Cardiac septum (tissue), 1 donor: ENCODE data around the gene EPHB1. TPM values are rescaled to one million over a fixed set of nuclear protein-coding genes. Genes with fewer than 3 reads are reported as not detected.

Experiments used
- DNase-seq: peaks from one replicate; pipeline ENCODE4 v3.0.0-alpha.2; 2020; ENCODE audit warnings: low spot score
- intact Hi-C: fragments of 100-400 bp; cut with DNase I; formaldehyde crosslinking; loops from one replicate; pipeline ENCODE4 v1.14.0; 2022
- total RNA-seq: library from RNA; stranded (reverse); fragmentation: NEBNext Ultra II Directional; extraction: Animal tissue kit (Norgen Biotek cat#: 25700); gene quantifications from one replicate; pipeline ENCODE4 v1.2.1, GENCODE V29; 2021
- donor health status: DM: no; HTN: no; CAD: no.

The EPHB1 gene
- total RNA-seq, 1 donor from 2014 or later = 1.1 TPM

DNA sequence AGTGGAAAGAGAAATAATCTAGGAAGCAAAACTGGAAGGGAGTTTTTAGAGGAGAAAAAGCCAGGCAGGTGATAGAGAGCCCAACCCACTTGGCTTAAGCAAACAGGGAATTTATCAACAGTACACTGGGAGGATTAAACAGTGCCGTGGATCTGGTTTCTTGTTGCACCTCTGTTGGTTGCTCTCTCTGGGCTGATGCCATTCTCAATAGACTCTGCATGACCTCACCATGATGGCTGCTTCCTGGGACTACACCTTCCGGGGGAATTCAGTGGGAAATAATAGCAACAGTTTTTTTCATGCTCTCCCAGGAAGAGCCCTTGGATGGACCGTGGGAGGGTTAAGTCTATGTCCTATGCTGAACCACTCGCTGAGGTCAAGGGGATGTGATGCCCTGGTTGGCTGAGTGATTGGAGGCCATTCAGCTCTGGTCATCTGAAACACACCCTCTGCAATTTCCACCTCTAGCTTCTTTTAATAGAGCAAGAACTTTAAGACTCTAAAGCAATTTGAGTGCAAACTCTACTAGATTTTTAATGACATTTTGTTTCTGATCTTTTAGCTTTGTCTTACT is 74.2 kb downstream of the EPHB1 start:
- intact Hi-C loops = no loop called here

DNA sequence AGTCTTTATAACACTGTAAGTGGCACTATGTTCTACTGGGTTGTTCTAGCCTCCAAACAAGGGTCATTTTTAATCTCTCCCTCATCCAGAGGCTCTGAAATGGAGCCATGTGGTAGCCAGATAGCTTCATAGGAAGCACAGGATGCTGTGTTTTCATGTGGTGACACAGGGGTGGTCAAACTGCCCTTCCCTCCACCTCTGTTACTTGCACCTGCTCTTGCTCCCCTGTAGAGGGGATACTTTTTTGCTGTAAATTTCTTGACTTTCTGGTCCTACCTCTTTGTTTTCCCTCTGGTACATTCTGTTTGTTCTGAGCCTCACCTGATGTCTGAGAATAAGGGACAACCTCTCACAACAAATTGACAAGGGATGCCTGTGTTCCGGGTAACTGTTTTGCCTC is 76.8 kb downstream of the EPHB1 start:
- intact Hi-C loops = no loop called here
- no peak for DNase-seq

More for the DNA sequence above, 74.2 kb downstream of the EPHB1 start:
- DNase-seq = peak; percentile 51

DNA sequence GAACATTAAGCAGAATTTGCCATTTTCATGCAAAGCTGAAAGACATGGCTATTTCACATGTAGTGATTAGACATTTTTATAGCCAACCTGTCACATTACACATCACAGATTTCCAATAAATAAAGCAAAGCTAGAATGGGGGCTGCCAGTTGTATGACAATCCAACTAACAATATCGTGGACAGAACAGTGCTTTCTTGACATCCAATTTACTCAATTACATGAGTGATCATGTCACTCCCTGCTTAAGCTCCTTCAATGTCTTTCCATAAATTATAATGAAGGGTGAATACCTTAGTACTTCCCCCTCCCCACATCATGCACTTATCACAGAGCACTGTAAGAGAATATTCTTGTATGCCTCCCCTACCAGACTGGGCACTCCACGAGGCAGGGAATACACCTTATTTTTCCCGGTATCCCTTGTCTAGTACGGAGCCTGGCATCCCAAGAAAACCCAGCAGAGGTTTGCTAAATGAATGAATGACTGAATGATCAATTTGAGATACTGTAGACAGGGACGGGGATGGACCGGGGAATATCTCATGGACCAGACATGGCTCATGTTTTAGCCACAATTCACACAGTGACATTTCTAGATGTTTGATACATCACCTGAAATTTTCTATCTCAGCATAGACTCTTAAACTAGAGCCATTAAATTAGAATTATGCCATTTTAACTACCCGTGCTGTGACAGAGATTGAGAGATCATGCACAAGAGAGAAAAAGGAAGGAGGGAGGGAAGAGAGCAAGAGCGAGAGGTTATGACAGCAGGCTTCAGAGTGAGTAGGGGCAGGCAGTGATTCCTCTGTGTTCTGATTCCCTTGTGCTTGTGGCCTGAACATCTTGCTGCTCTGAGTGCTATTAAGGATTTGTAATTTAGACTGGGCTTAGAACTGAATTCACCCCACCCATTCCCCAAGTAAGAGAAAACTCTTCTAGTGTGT is 77.7 kb downstream of the EPHB1 start:
- peak; percentile 6 for DNase-seq
- intact Hi-C loops = no loop called here

DNA sequence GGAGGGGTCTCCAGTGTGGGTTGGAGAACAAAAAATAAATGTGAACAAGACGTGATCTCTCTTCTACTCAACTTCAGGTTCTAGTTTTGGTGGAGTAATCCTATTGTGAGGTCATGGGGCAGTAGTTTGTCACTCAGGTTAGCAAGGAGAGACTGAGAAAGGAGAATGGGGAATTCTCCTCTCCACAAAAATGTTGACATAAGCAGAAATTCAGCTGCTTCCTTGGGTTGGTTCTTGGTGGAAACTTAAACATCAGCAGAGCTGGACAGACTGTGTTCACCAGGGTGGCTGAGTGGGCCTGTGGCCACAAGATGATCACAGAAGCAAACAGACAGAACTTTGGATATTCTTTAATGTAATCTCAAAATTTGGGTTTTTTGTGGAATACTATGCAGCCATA is 78.7 kb downstream of the EPHB1 start:
- intact Hi-C loops = no loop called here
- no peak for DNase-seq

DNA sequence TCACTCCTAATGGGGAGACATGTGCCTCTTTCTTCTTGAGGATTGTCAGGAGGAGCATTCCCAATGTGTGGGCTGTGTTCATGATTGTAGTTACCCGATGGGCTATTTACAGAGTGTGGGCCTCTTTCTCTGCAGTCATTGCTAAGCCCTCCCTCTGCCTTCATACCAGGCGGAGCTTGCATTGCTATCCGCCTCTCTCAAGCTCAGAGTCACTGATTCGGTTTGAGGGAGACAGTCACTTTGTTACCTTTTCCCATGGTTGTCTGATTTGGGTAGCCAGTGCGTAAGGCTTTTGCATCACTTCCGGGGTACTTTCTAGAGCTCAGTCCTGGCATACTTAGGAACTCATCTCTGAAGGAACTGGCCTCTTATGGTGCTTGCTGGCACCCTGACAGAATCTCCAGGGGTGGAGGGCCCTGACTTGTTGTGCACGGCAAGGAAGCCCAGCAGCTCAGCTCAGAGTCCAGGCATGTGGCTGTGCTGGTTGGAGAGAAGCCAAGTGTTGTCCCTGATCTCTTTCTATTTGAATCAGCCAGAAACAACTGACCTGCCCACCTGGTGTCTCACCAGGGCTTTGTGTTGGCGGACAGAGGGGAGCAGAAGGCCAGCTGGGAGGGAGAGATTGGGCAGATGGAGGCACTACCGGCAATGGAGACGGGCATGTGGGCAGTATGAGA is 79.8 kb downstream of the EPHB1 start:
- DNase-seq = peak; percentile 71
- intact Hi-C loops = no loop called here

DNA sequence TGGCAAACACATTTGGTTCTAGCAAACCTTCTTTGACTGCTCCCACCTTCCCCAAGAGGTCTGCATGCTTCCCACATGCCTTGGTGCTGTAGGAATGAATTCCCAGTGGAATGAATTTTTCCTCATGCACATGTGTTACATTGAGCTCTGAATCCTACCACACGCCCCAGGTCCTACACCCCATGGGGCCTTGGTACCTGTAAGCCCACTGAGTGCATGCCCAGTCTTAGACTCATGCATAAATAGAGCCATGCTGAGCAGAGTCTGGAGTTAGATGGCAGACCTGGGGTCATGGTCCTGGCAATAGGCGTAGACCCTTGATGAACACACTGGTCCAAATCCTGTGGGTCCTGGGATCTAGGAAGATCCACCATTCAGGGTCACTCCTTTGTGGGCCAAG is 81.8 kb downstream of the EPHB1 start:
- peak; percentile 7 for DNase-seq
- intact Hi-C loops = no loop called here

DNA sequence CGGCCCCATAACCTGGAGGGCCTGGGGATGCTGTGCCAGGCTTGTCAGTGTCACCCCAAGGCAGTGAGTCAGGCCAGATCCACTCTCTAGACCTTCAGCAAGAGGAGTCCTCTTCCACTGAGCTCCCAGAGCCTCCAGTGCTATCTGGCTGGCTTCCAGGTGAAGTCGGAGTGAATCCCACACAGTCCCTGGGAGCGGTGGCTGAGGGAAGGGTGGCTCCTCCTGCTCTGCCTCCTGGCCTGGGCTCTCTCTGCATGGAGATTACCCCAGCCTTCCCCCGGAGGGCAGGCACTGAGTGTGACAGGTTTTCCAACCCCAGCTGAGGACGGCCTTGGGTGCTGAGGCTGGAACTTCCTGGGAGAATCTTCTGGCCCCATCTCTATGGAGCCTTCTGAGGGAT is 82.7 kb downstream of the EPHB1 start:
- intact Hi-C loops = no loop called here
- DNase-seq = peak; percentile 67

DNA sequence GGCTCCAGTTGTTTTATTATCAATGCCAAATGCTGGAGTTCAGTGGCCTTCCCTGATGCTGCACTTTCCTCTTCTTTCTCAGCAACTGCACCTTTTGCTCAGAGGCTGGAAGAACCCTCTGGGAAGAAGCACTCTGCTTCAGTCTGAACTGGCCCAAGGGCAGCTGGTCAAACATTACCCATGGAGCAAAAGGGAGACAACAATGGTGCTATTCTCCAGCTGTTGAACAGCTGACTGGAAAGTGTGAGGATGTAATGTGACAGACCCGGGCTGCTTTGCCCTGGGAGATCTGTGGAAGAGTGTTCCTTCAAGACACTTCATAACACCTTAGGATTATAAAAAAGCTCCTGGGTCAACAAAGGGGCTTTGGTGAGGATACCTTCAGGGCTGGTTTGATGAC is 84.9 kb downstream of the EPHB1 start:
- DNase-seq = peak; percentile 22
- intact Hi-C loops = no loop called here

DNA sequence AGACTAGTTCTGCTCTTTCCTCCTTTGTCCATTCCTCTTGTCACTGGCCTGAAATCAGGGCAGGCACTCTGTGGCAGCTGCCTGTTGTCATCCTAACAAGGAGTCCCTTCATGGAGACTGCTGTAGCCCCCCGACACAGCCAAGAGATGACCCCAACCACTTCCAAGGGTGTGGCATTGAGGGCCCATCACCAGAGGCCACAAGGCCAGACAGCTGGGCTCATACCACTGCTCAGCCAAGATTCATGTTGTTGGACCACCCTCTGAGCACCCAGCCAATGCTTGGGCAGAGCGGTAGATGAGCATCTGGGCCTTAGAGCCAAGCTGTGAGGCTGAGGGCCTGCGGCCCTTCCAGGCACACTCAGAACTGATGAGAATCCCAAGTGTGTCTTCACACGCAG is 85.4 kb downstream of the EPHB1 start:
- DNase-seq = peak; percentile 20
- intact Hi-C loops = no loop called here

DNA sequence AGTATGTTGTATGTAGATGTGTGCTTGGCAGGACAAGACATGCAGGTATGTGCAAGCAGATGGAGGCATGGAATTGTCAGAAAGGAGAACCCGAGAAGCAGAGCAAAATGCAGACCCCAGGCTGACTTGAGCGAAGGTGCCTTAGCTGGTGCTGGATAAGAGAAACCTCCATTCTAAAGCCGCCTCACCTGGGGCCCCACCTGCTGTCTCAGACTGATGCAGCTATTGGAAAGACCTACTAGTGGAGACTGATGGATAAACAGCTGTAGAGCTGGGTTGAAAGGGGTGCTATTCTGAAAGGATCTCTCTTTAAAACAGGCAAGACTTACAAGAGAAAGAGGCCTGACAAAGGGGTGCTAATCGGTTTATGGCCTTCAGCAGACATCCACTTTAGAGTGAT is 86.2 kb downstream of the EPHB1 start:
- intact Hi-C loops = no loop called here
- no peak for DNase-seq

DNA sequence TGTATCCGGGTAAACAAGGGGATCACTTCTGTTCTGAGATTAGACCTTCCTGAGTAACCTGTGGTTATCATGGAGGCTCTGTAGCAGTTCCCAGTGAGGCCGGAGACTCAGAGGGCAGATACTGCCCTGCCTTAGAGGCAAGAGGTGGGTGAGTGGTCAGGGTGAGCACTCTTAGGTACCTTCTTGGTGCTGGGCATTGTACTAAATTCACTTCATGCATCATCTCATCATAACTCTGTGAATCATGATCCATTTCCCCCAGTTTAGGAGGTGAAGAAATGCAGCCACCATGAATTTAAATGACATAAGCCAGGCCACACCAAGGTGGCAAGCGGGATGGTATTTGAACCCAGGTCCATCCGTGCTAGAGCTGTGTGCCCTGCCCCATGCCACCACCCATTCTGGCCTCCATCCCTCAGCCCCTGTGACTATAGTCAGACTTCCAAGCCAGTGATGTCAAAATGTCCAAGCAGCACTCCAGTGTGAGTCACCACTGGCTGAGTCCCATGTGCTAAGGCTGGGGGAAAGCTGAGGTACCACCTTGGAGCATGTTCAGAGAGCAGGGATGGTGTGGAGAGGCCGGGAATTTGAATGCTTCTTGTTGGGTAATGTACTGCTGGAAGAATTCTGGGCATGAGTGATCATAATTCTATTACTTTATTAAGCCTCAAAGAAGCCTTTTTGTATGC is 88.8 kb downstream of the EPHB1 start:
- DNase-seq = no peak
- intact Hi-C loops = no loop called here

DNA sequence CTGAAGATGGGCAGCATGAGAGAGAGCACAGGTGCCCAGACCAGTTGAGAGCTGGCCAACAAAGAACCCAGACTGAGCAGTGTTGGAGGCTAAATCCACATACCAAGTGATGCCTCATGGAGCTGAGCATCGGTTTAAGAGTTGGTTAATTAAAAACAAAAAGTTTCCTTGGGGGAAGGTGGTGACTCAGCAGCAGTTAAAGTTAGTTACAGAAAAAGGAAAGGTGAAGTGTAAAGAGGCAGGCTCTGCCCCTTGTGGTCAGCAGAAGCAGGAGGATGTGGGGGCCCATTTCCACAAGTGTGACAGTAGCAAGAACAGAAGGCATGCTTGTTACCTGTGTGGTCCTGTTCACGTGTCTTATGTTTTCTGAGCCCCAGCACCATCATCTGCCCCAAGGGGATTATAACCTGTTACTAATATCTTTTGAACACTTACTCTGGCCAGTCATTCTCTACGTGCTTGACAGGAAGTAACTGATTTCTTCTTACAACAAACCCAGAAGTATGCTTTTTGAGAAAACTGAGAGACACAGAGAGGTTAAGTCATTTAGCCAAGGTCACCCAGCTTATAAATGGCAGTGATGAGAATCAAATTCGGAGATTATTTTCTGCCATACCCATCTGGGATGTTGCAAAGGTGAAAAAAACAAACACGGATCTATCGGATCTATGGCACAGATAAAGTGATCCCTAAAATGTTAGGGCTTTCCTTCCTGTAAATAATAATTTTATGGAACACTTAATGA is 91.0 kb downstream of the EPHB1 start:
- peak; percentile 24 for DNase-seq
- intact Hi-C loops = no loop called here

DNA sequence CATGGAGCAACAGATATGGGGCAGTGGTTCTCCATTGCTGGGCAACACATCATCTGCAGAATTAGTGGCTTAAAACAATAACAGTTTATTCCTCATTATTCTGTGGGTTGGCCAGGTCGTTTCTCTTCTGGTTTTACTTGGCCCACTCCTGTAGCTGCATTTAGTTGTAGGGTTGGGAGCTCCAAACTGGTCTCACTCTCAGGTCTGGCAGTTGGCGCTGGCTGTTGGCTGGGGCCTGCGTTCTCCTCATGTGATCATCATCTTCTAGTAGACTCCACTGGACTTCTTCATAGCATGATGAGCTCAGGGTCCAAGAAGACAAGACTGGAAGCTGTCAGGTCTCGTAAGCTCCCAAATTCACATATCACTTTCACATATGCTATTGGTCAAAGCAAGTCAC is 91.9 kb downstream of the EPHB1 start:
- intact Hi-C loops = no loop called here
- peak; percentile 53 for DNase-seq

DNA sequence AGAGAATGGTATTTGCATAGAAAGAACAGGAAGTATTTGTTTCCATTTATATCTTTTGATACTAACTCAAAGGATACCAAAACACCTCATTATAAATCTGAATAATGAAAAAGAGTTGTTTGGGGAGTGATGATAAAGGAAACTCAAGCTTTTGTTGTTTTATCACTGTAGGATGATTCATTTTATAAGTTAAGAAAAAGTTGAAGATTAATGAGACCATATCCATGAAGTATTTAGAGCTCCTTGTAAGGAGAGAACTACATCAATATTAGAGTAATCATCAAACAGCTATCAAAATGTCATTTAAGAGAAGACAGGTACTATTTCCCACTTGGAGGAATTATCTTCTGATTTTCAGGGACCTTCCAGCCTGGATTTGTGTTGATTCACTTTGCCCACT is 92.5 kb downstream of the EPHB1 start:
- no peak for DNase-seq
- intact Hi-C loops = no loop called here

DNA sequence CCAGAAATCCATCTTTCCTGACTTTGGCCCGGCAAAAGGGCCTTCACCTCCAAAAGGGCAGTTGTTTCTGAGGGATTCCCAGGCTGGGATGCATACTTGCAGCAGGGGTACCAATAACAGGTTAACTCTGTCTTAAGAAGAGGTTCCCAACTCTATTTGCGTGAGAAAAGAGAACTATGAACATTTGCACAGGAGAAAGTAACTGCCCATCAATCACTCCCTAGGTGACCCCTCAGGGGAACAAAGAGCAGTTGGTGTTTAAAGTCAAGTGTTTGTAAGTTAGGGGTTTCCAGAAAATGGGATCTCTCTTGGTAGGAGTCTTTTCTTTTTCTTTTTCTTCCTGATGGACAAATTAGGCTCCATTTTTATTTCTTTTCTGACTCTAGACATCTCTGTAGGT is 97.3 kb downstream of the EPHB1 start:
- no peak for DNase-seq
- intact Hi-C loops = no loop called here

DNA sequence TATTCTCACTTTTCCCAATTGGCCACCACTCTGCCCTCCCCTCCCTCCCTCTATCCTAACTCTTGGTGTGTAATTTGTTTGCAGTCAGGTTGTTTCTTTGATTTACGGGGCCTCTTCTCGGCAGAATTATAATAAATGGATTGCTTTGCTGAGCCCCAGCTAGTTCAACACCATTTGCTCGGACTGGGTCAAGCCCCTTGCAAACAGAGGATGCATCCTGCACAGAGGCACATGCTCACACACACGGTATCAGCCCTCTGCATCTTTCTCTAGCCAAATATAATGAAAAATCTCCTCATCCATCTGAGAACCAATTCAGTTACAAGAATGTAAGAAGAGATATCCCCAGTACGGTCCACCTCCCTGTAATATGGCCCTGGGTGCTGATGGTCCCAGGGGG is 97.7 kb downstream of the EPHB1 start:
- intact Hi-C loops = no loop called here
- DNase-seq = no peak

DNA sequence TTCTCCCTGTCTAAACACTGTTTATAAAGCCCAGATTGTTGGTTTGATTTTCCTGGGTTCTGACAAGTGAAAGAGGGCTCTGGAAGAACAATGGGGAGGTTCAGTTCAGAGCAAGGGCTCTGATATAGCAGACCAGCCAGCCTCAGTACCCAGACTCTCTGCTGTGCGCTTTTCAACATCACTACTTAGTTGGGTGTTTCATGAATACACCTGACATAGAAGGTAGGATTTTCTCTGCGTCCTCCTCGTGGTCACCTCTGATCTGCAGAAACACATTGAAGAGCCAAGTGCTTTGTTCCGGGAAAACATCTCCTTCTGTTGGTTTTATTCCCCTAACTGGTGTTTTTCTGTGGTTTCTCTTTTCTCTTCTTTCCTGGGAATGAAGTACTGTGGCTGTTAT is 99.5 kb downstream of the EPHB1 start:
- intact Hi-C loops = no loop called here
- DNase-seq = no peak

DNA sequence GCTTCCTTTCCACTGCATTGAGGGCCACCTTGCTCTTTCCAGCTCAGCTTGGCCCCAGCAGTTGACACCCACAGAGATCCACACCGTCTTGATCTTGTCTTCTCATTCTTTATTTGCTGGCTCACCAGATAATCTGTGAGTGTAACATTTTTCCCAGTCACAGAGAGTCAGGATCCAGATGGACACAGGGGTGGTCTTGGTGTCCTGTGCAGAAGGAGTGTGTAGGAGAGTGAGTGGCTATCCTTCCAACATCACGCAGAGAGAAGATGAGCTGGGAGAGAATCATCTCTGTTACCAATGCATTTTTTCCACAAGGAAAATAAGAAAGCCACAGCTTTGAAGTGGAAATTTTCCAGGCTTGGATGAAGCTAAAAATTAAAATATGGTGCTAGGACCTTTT is 100.1 kb downstream of the EPHB1 start:
- DNase-seq = no peak
- intact Hi-C loops = no loop called here

DNA sequence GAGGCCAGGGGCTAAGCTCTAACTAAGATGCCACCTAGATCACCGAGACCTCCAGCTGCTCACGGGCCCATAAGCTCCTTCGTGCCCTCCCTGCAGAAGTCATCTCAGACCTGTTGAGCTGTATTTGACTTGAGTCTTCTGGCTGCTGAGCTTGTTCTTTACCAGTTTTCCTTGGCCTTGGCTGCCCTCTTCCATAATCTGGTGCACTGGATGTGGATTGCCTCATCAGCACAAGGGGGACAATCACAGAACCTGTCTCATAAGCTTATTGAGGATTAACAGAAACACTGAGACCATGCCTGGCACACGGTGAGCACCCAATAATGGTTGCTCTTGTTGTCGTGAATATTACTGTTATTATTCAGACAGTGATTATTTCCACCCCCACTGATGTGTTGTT is 101.1 kb downstream of the EPHB1 start:
- intact Hi-C loops = no loop called here
- DNase-seq = no peak

DNA sequence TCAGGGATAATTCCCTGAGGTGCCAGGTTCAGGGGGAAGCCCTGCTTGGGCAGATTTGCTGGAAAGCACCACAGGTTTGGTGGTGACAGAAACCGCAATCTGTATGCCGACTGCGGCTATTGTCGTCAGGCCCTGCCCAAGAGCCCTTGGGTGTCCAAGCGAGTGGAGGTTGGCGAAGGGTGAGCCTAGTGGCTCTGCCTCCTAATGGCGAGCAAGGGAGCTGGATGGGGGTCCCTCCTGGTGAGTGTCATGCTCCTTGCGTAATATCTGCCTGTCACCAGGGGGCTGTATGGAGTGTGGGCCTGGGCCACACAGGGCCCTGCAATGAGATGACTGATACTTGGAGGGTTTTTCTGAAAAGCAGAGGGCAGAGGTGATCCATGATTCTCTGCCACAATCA is 101.6 kb downstream of the EPHB1 start:
- intact Hi-C loops = no loop called here

More for the DNA sequence above, 101.6 kb downstream of the EPHB1 start:
- no peak for DNase-seq
